Stimulated activated CD8-positive, alpha-beta memory T cell treated with anti-CD3 and anti-CD28 coated beads, Interleukin-12 subunit alpha, Interleukin-12 subunit beta, amount 100 ng/mL, for 24 hours (primary cell): ENCODE measurements around the gene CNPY1.

Experiments
- DNase-seq: peaks from one replicate; pipeline ENCODE4 v3.0.0-alpha.2; 2020; ENCODE audit errors: extremely low read depth

CNPY1 gene

DNA sequence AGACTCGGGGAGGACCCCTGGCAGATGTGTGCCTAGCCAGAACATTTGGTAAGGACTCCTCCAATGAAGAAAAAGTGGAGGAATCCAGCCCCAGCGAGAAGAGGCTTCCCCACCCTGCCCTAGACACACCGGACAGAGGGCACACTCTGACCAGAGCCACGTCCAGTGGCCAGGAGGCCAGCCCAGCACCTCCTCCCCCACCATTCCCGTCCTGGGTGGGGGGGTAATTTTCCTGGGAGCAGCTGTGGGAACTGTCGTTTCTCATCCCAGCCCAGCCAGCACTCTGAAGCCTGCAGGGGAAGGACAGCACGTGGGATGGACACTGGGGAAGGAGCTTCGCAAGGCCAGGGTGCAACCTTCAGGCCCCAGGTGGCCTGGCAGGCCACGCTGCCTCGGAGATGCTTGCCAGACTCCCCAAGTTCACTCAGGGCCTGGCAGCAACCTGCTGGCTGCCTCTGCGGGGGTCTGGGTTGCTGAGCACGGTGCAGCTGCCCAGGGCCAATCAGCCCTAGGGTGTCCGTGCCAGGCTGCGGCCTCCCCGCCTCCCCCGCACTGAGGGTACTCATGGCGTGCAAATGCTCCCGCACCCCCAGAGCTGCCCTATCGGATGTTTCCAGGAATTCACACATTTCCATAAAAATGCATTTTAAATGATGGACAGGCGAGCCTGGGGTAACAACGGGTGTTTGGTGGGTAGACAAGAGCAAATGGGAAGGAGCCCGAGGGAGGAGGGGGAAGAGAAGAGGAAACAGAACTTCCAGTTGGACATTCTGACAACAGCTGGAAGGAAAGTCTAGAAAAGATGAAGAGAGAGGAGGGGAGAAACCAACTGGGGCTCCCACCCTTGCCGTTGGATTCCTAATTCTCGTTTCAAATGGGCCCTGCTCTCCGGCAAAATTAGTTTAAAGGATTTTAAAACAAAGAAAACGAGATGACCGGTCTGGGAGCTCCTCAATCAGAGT is 90.3 kb downstream of the CNPY1 start:
- no peak for DNase-seq

DNA sequence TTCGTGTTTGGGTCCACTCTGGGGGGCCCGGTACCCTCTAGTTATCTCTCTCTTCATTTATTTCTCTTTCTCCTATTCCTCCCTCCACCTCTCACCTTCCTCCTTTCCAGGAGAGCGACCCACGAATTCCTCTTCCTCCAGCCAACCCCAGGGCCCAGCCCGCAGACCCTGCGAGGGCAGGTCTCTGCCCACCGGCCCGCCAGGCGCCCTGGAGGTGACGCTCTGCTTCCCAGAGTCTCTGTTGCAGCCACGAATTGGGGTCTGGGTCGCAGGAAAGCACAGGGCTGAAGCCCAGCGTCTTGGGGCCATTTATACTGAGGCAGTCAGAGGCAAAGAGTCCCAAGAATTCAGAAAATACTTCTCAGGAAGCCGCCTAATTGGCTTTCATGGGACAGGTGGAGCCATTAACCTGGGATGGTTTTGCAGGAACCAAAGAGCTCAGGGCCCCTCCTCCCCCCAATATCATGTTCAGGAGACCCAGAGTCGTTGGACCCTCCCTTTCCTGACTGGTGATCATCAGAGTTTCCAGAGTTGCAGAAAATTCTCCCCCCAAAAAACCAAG is 91.1 kb downstream of the CNPY1 start:
- DNase-seq: no peak

DNA sequence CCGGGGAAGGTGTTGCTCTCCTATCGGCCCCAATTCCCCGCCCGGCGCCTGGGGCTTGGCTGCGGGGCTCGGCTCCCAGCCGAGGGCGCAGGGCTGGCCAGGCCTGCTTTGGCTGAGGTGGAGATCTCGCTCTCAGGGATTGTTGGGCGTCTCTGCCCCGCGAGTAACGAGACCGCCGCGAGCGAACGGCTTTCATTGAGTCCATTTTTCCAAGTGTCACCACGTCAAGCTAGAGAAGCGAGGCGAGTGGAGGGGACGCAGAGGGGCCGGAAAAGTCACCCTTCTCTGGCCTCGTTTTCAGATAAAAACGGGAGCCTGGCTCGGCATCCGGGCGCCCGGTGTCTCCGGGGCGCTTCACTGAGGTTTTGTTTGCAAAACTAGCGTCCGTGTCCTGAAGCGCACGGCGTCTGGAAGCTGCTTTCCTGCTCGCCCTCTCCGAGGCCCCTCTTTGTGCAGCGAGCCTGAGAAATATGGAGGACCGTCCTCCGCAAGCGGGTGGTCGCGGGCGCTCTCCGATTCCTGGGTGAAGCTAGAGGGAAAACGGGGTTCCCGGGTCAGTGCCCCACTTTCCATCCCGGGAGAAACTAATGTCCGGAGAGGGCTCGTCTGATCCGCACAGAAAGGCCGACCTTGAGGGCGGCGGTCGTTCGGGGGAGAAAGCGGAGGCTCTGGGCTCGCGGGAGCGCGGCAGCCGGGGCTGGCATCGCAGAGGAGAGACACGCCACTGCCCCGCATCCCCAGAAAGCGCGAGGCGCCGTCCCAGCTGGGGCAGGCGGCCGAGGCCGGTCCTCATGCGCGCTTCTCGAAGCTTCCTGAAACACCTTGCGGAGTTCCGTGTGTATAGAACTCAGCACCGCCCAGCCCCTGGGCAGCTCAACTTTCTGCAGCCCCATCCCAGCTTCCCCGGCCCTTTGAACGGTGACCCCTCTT is 91.9 kb downstream of the CNPY1 start:
- no peak for DNase-seq

DNA sequence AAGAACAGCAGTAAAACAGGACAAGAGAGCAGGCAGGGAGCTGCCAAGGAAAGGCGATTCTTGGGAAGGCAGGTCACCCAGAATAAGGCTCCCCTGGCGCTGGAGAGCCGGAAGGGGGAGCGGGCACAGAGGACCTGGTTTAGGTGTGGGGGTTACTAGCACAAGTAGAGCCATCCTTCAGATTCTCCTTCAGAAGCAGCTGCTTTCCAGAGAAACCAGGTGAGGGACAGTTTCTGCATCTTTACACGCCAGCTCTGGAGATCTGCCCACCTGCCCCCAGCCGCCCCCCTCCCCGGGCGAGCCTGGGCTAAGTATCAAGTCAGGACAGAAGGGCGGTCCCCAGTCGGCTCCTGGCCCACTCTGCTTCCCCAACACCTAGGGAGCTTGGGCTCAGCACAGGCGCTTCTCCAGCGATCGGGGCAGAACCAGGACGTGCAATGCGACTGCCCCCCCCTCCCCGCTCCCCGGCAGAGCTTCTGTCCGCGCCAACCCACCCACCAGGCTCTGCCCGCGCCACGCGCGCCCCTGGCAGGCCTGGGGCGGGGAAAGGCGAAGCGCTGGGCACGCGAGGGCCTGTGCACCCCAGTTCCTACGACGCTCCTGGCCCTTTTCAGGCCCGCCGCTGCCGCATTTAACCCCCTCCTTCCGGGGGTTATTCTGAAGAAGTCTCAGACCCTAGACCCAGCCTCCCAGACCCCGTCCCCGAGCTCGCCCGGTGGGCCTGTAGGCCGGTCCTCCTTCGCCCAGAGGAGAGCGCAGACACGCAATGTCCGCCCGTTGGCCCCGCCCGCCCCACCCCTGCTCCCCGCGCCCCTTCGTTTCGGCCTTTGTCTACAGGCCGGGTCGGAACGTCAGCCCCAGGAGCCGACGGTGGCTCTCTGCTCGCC is 92.8 kb downstream of the CNPY1 start:
- DNase-seq: no peak

DNA sequence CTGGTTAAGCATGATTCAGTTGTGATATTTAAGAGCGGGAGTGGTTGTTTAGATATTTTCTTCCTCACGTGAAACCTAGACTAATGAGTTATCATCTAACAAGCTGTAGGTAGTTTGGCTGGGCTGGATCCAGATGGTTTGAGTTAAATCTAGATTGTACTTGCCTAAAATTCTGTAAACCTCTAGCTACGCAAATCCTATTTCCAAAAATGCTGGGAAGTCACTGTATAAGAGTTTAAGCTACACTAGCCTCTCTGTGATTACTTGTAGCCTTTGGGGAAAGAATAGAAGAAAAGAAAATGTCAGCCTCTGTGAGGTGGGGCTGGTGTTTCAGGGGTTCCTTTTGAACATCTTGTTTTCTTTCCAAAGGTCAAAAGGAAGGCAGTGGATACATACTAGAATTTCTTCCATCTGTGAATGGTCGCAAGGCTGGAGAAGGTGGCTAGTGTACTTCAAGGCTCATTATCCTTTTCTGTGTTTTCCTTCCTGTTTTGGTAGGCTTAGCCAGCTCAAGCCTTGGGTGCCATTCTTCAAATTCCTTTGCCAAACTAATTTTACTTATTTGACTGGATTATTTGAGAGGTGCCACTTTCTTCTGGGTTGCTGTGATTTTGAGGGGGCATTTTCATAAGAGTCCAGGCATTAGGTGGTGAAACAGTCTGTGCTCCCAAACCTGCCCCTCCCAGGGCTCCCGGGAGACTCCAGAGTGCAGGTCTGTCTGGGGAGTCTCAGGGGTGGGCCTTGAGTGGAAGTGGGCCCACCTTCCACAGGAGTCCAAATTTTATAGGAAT is 93.7 kb downstream of the CNPY1 start:
- no peak for DNase-seq

DNA sequence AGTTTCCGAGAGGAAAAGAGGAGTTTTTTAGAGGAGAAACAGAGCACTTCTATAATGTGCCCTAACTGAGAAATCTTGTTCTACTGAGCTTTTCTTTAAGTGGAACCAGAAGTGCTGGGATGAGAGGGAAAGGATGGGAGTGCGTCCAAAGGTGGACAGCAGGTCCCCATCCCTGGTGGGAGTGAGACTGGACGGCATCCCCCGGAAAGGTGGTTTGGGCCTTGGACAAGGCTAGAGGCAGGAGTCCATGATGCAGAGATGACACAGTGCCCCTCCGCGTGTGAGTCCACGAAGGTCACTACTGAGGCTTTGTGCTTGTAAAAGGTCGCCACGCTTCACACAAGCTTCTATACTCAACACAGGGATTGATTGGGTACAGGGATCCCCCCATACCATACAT is 94.5 kb downstream of the CNPY1 start:
- DNase-seq: no peak
